Subcutaneous adipose tissue (tissue), 4 donors: ENCODE data around the gene PACRG. TPM values are rescaled to one million over a fixed set of nuclear protein-coding genes. Genes with fewer than 3 reads are reported as not detected.

Experiments
- total RNA-seq, 4 donors: library from RNA; depleted of rRNA; stranded (reverse); fragments of >200 nt; gene quantifications; one replicate each; pipeline ENCODE4 v1.1.0, GENCODE V29; 2016
- TF ChIP-seq, protein P1 (sequence below): fragments of 450-650 bp; IDR thresholded peaks from one replicate; pipeline ENCODE4 v1.5.1; 2016; ENCODE audit warnings: low read depth, mild to moderate bottlenecking, control low read depth, antibody characterized with exemption, moderate library complexity

PACRG gene
- total RNA-seq, 4 donors from 2014 or later = 0.34 TPM; not detected in 3

DNA sequence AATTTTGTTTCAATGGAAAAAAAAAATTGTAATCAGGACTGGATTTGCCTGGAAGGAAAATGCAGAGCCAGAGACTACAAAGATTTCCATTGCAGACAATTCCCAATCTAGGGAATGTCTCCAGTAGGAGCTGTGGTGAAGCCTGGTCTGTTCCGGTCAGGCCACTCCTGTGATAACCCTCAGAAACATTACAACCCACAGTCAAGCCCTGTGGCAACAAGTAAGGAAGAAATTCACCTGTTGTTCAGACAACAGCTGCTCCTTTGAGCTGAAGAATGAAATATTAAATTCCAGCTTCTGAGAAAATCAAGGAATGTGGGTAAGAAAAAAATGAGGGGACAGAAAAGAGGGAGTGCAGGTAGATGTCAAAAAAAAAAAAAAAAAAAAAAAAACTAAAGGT lies 8.2 kb upstream of the PACRG start:
- TF ChIP-seq, protein P1, sequence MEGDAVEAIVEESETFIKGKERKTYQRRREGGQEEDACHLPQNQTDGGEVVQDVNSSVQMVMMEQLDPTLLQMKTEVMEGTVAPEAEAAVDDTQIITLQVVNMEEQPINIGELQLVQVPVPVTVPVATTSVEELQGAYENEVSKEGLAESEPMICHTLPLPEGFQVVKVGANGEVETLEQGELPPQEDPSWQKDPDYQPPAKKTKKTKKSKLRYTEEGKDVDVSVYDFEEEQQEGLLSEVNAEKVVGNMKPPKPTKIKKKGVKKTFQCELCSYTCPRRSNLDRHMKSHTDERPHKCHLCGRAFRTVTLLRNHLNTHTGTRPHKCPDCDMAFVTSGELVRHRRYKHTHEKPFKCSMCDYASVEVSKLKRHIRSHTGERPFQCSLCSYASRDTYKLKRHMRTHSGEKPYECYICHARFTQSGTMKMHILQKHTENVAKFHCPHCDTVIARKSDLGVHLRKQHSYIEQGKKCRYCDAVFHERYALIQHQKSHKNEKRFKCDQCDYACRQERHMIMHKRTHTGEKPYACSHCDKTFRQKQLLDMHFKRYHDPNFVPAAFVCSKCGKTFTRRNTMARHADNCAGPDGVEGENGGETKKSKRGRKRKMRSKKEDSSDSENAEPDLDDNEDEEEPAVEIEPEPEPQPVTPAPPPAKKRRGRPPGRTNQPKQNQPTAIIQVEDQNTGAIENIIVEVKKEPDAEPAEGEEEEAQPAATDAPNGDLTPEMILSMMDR = no peak

DNA sequence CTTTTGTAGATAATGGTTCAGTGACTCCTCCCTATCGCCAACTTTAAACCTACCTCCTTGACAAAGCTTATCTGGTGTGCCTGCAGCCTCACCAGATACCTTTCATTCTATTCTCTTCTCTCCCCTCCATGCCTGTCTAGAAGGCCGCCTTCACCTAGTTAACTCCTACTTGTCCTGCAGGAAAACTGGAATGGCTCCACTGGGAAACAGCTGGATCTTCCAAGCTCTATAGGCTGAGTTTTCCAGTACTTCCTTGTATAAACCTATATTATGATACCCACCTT lies 6.4 kb upstream of the PACRG start:
- TF ChIP-seq, protein P1 = no peak

DNA sequence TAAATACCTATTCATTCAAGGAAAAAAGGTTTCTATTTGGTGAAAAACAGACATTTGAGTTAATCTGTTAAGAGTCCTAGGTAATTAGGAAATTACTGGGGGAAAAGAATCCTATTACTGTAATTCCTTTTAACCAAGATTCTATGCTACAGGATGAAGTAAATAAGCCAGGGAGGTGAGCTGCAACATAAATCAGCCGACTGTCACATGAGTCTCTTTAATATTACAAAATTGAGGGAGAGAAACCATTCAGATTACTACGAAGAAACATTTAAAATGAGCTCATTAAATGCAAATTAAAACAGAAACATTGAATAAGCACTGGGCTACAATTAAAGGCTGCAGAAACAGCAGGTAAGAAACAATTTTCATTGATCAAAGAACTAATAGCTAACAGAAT lies 5.5 kb upstream of the PACRG start:
- TF ChIP-seq, protein P1 = no peak

DNA sequence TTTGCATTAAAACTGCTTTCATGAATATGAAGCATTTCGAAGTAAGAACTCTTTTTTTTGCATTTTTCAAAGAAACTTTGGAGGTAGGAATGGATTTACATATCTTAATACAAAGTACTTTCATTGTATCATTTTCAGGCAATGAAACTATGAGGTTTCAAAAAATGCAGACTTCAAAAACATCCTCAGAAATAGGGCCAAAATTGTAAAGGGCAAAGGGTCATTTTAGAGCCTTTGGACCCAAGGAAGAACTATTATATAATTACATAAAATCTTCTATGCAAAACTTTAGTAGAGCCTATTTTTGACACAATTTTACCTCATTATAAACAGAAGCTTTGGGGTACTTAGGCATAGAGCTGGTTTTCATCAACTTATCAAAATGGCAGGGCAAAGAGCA lies 5.1 kb upstream of the PACRG start:
- TF ChIP-seq, protein P1 = no peak

DNA sequence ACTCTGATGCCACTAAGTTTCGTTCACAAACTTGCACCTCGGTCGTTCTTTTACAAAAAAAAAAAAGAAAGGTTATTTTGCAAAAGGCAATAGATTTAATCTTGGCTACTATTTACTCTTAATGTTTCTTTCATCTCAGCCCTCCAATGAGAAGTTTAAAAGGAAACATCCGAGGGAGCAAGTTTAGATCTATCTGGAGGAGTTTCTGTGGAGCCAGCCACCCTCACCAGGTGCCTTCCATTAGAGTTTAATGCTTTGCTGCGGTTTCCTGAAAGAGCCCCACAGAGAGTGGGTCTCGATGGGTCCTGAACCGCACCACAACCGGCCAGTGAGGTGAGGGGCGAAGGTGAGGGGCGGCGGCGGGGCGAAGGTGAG lies 840 bp upstream of the PACRG start:
- TF ChIP-seq, protein P1 = no peak

DNA sequence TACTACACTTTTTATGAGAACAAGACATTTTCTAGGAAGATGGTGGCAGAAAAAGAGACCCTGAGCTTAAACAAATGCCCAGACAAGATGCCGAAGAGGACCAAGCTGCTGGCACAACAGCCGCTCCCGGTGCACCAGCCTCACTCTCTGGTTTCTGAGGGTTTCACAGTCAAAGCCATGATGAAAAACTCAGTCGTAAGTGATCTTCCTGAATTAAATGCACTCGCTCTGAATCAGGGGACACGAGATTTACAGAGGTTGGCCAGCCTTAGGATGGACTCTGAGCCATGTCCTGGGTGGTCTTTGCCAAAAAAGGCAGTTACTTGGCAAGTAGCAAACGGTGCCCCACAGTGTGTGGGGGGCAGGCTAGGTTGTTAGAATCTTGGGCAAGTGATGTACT lies 423 bp downstream of the PACRG start:
- TF ChIP-seq, protein P1 = no peak

- TF ChIP-seq, protein P1 = no peak
These were observed 932 bp downstream of the PACRG start for GRCh38 chr6:162728706-162729105.

DNA sequence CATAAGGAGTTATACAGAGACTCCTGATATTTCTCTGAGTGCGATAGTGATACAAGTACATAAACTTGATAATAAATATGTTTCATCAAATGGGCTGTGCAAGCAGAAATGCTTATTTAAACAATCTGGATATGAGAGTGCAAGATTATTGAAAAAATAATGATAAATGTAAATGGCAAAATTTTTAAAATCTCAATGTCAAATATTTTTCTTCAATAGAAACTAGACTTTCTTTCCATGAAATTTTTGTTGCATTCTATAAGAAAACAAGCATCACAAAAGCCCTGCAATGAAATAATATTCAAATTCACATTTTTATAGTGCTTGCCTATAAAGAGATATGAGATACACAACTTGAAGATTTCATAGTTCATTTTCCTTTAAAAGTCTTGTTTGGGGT lies 2.7 kb downstream of the PACRG start:
- TF ChIP-seq, protein P1 = no peak
